ENCODE results near the gene LRRC8D.
A peak's percentile ranks its signal among the peaks of the same experiment; 100 is the strongest.
"Not testable (repeated sequence)": the region's sequence is repeated elsewhere in the genome, so short reads cannot be mapped to it uniquely, and the experiment has no call there.

LRRC8D gene

GRCh38 chr1:89790592-89790991, 30.2 kb upstream of the LRRC8D start:
- Histone ChIP-seq H3K18ac (ENCODE audit: low read depth in 1 of 2, low read length in 2 of 2) (no peak overlapping the region), H2BK120ac (ENCODE audit: low read depth, low read length) (no peak overlapping the region), H3K23ac (ENCODE audit: low read length in 2 of 2) (no peak overlapping the region), H3K36me3 (ENCODE audit: control insufficient read depth in 1 of 2, insufficient read depth in 2 of 2, low read depth in 1 of 2, low read length in 2 of 2) (no peaks in the 10 kb centered on the region), H3K27me3 (ENCODE audit: control insufficient read depth in 1 of 2, insufficient read depth in 1 of 2, low read length in 2 of 2) (no peaks in the 10 kb centered on the region), H2BK12ac (ENCODE audit: low read length in 2 of 2) (no peak overlapping the region), H3K4me2 (ENCODE audit: low read length, poor library complexity, severe bottlenecking) (no peak overlapping the region), H3K27ac (ENCODE audit: low read length, poor library complexity, severe bottlenecking) (no peak overlapping the region), H4K91ac (ENCODE audit: low read length) (no peak overlapping the region), H3K14ac (ENCODE audit: low read length in 2 of 2) (no peak overlapping the region), H2BK15ac (ENCODE audit: low read depth, poor library complexity, severe bottlenecking) (no peak overlapping the region), H3K9ac (ENCODE audit: low read length) (no peak overlapping the region), H2BK5ac (ENCODE audit: low read depth, low read length, poor library complexity, severe bottlenecking) (no peak overlapping the region), H3K79me1 (replicated peaks; ENCODE audit: low read length, poor library complexity, severe bottlenecking) (no peaks in the 10 kb centered on the region), H3K9me3 (ENCODE audit: control insufficient read depth, low read length) (no peaks in the 10 kb centered on the region), H3K4me1 (ENCODE audit: control insufficient read depth, insufficient read depth, low read depth, low read length) (peaks cover 3% of the 10 kb centered on the region), H4K8ac (ENCODE audit: low read length) (no peak overlapping the region), H2AK5ac (ENCODE audit: low read length, severe bottlenecking) (no peak overlapping the region), H3K4me3 (ENCODE audit: insufficient read depth in 1 of 2, low read depth in 1 of 2, low read length in 2 of 2) (no peak overlapping the region), H3K4ac (ENCODE audit: low read depth in 1 of 2, low read length in 2 of 2) (no peak overlapping the region), H2AFZ (ENCODE audit: low read depth, low read length) (no peak overlapping the region)
- no CpG with 5 or more reads among the region's 2 CpGs for WGBS
- no peak for DNase-seq

GRCh38 chr1:89791064-89791726, 29.6 kb upstream of the LRRC8D start:
- Histone ChIP-seq H3K9me3 (ENCODE audit: control insufficient read depth, low read length) (no peaks in the 10 kb centered on the region), H3K4me3 (ENCODE audit: insufficient read depth in 1 of 2, low read depth in 1 of 2, low read length in 2 of 2) (no peak overlapping the region), H2BK12ac (ENCODE audit: low read length in 2 of 2) (no peak overlapping the region), H3K14ac (ENCODE audit: low read length in 2 of 2) (no peak overlapping the region), H2BK15ac (ENCODE audit: low read depth, poor library complexity, severe bottlenecking) (no peak overlapping the region), H3K4me1 (ENCODE audit: control insufficient read depth, insufficient read depth, low read depth, low read length) (peaks cover 3% of the 10 kb centered on the region), H2BK120ac (ENCODE audit: low read depth, low read length) (no peak overlapping the region), H3K4me2 (ENCODE audit: low read length, poor library complexity, severe bottlenecking) (no peak overlapping the region), H3K23ac (ENCODE audit: low read length in 2 of 2) (no peak overlapping the region), H2AFZ (ENCODE audit: low read depth, low read length) (no peak overlapping the region), H4K8ac (ENCODE audit: low read length) (no peak overlapping the region), H3K36me3 (ENCODE audit: control insufficient read depth in 1 of 2, insufficient read depth in 2 of 2, low read depth in 1 of 2, low read length in 2 of 2) (no peaks in the 10 kb centered on the region), H3K9ac (ENCODE audit: low read length) (no peak overlapping the region), H3K18ac (ENCODE audit: low read depth in 1 of 2, low read length in 2 of 2) (no peak overlapping the region), H2BK5ac (ENCODE audit: low read depth, low read length, poor library complexity, severe bottlenecking) (no peak overlapping the region), H3K27me3 (ENCODE audit: control insufficient read depth in 1 of 2, insufficient read depth in 1 of 2, low read length in 2 of 2) (no peaks in the 10 kb centered on the region), H3K4ac (ENCODE audit: low read depth in 1 of 2, low read length in 2 of 2) (no peak overlapping the region), H2AK5ac (ENCODE audit: low read length, severe bottlenecking) (no peak overlapping the region), H3K79me1 (replicated peaks; ENCODE audit: low read length, poor library complexity, severe bottlenecking) (no peaks in the 10 kb centered on the region), H3K27ac (ENCODE audit: low read length, poor library complexity, severe bottlenecking) (no peak overlapping the region), H4K91ac (ENCODE audit: low read length) (no peak overlapping the region)
- DNase-seq, result no peak
- WGBS, result 63% methylated on average over 2 of the region's 3 CpGs

- H2BK5ac ChIP-seq (ENCODE audit: low read depth, low read length, poor library complexity, severe bottlenecking), result peak overlapping the region; percentile 23
- peak overlapping the region; percentile 69 for H3K27ac ChIP-seq (ENCODE audit: low read length, poor library complexity, severe bottlenecking)
- H4K8ac ChIP-seq (ENCODE audit: low read length), result no peak overlapping the region
- H3K4me2 ChIP-seq (ENCODE audit: low read length, poor library complexity, severe bottlenecking), result no peak overlapping the region
- WGBS, result 37% methylated on average over 4 of the region's 5 CpGs
- no peak for DNase-seq
- no peak overlapping the region for H3K4ac ChIP-seq (ENCODE audit: low read depth in 1 of 2, low read length in 2 of 2)
- H3K4me3 ChIP-seq (ENCODE audit: insufficient read depth in 1 of 2, low read depth in 1 of 2, low read length in 2 of 2), result no peak overlapping the region
- no peak overlapping the region for H4K91ac ChIP-seq (ENCODE audit: low read length)
- no peaks in the 10 kb centered on the region for H3K9me3 ChIP-seq (ENCODE audit: control insufficient read depth, low read length)
- no peak overlapping the region for H2BK120ac ChIP-seq (ENCODE audit: low read depth, low read length)
- peaks cover 3% of the 10 kb centered on the region for H3K4me1 ChIP-seq (ENCODE audit: control insufficient read depth, insufficient read depth, low read depth, low read length)
- H3K9ac ChIP-seq (ENCODE audit: low read length), result no peak overlapping the region
- no peaks in the 10 kb centered on the region for H3K79me1 ChIP-seq (replicated peaks; ENCODE audit: low read length, poor library complexity, severe bottlenecking)
- no peak overlapping the region for H3K18ac ChIP-seq (ENCODE audit: low read depth in 1 of 2, low read length in 2 of 2)
- no peak overlapping the region for H2AFZ ChIP-seq (ENCODE audit: low read depth, low read length)
- H3K14ac ChIP-seq (ENCODE audit: low read length in 2 of 2), result peak overlapping the region in 1 of 2 experiments; percentile 35
- H2BK12ac ChIP-seq (ENCODE audit: low read length in 2 of 2), result no peak overlapping the region
- H2AK5ac ChIP-seq (ENCODE audit: low read length, severe bottlenecking), result peak overlapping the region; percentile 22
- H3K23ac ChIP-seq (ENCODE audit: low read length in 2 of 2), result no peak overlapping the region
- H3K27me3 ChIP-seq (ENCODE audit: control insufficient read depth in 1 of 2, insufficient read depth in 1 of 2, low read length in 2 of 2), result no peaks in the 10 kb centered on the region
- no peaks in the 10 kb centered on the region for H3K36me3 ChIP-seq (ENCODE audit: control insufficient read depth in 1 of 2, insufficient read depth in 2 of 2, low read depth in 1 of 2, low read length in 2 of 2)
- H2BK15ac ChIP-seq (ENCODE audit: low read depth, poor library complexity, severe bottlenecking), result no peak overlapping the region
Measured at GRCh38 chr1:89794406-89794805, 26.4 kb upstream of the LRRC8D start.

- H3K23ac ChIP-seq (ENCODE audit: low read length in 2 of 2); H3K4me3 ChIP-seq (ENCODE audit: insufficient read depth in 1 of 2, low read depth in 1 of 2, low read length in 2 of 2); H3K4me2 ChIP-seq (ENCODE audit: low read length, poor library complexity, severe bottlenecking); H2BK5ac ChIP-seq (ENCODE audit: low read depth, low read length, poor library complexity, severe bottlenecking); H2AFZ ChIP-seq (ENCODE audit: low read depth, low read length); H2BK15ac ChIP-seq (ENCODE audit: low read depth, poor library complexity, severe bottlenecking); H3K27ac ChIP-seq (ENCODE audit: low read length, poor library complexity, severe bottlenecking); H2BK120ac ChIP-seq (ENCODE audit: low read depth, low read length); H2AK5ac ChIP-seq (ENCODE audit: low read length, severe bottlenecking); H3K4ac ChIP-seq (ENCODE audit: low read depth in 1 of 2, low read length in 2 of 2); H2BK12ac ChIP-seq (ENCODE audit: low read length in 2 of 2); H3K4me1 ChIP-seq (ENCODE audit: control insufficient read depth, insufficient read depth, low read depth, low read length); H3K27me3 ChIP-seq (ENCODE audit: control insufficient read depth in 1 of 2, insufficient read depth in 1 of 2, low read length in 2 of 2); H3K18ac ChIP-seq (ENCODE audit: low read depth in 1 of 2, low read length in 2 of 2); H3K9me3 ChIP-seq (ENCODE audit: control insufficient read depth, low read length); H3K9ac ChIP-seq (ENCODE audit: low read length); H4K8ac ChIP-seq (ENCODE audit: low read length); DNase-seq; H3K14ac ChIP-seq (ENCODE audit: low read length in 2 of 2); H4K91ac ChIP-seq (ENCODE audit: low read length); H3K36me3 ChIP-seq (ENCODE audit: control insufficient read depth in 1 of 2, insufficient read depth in 2 of 2, low read depth in 1 of 2, low read length in 2 of 2); H3K79me1 ChIP-seq (replicated peaks; ENCODE audit: low read length, poor library complexity, severe bottlenecking): not testable (repeated sequence)
- no CpG with 5 or more reads among the region's 4 CpGs for WGBS
Measured at GRCh38 chr1:89795571-89795970, 25.3 kb upstream of the LRRC8D start.
